ACC112 (cell line): ENCODE results near the gene LARGE1.

ENCODE experiments used
- H2AFZ ChIP-seq: fragments of 200-600 bp; sonication (generic); one replicate; pipeline ENCODE4 v1.6.0; 2017; ENCODE audit warnings: antibody characterized with exemption, low read length; ENCODE audit not compliant: unreplicated experiment
- H3K27ac ChIP-seq: fragments of 200-600 bp; sonication (generic); 2 replicates; pipeline ENCODE4 v1.5.1; 2014; ENCODE audit warnings: low read depth, mild to moderate bottlenecking, antibody characterized with exemption, low read length, moderate library complexity
- H3K27me3 ChIP-seq: fragments of 200-600 bp; sonication (generic); 2 replicates; pipeline ENCODE4 v1.6.1; 2014; ENCODE audit warnings: mild to moderate bottlenecking, antibody characterized with exemption, low read length, moderate library complexity, mixed read lengths; ENCODE audit not compliant: insufficient read depth
- H3K36me3 ChIP-seq: fragments of 200-600 bp; sonication (generic); 2 replicates; pipeline ENCODE4 v1.6.1; 2016; ENCODE audit warnings: mild to moderate bottlenecking, antibody characterized with exemption, low read length, moderate library complexity, mixed read lengths; ENCODE audit not compliant: insufficient read depth
- H3K4me1 ChIP-seq: fragments of 200-600 bp; sonication (generic); one replicate; pipeline ENCODE4 v1.6.1; 2016; ENCODE audit warnings: low read length, mixed read lengths; ENCODE audit not compliant: insufficient read depth, unreplicated experiment, control insufficient read depth
- H3K4me3 ChIP-seq: fragments of 200-600 bp; sonication (generic); 2 replicates; pipeline ENCODE4 v1.5.1; 2014; ENCODE audit warnings: mild to moderate bottlenecking, low read depth, low read length
- H3K79me2 ChIP-seq: fragments of 200-600 bp; sonication (generic); one replicate; pipeline ENCODE4 v1.6.0; 2016; ENCODE audit warnings: low read length; ENCODE audit not compliant: control insufficient read depth, unreplicated experiment, insufficient read depth

Gene LARGE1

DNA sequence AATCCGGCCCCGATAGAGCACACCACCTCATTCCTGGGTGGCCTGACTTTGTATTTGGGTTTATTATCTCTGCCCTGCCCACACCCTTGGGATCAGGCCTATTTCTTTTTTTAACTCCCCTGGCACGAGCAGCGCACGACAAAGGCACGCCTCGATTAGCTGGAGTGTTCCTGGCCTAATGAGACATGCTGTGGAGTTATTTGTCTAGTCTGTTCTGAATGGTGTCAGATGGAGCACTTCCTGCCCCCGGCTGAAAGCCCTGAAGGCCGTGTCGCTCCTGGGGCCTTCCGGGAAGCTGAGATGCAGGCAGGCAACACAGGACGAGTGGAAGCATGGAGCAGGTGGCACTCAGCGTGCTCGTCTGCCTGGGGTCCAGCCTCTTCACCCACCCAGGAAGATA is 47.1 kb downstream of the LARGE1 start:
- Histone ChIP-seq H3K79me2 (no peaks in the 10 kb centered on the region), H3K27me3 (no peaks in the 10 kb centered on the region), H2AFZ (no peak overlapping the region), H3K27ac (no peak overlapping the region), H3K4me1 (no peaks in the 10 kb centered on the region), H3K36me3 (no peaks in the 10 kb centered on the region), H3K4me3 (no peak overlapping the region)

- H3K27ac ChIP-seq: no peak overlapping the region
- no peaks in the 10 kb centered on the region for H3K27me3 ChIP-seq
- H3K4me1 ChIP-seq: no peaks in the 10 kb centered on the region
- H2AFZ ChIP-seq: no peak overlapping the region
- H3K36me3 ChIP-seq: no peaks in the 10 kb centered on the region
- H3K79me2 ChIP-seq: no peaks in the 10 kb centered on the region
- no peak overlapping the region for H3K4me3 ChIP-seq
These were observed 48.3 kb downstream of the LARGE1 start for GRCh38 chr22:33871935-33872334.

DNA sequence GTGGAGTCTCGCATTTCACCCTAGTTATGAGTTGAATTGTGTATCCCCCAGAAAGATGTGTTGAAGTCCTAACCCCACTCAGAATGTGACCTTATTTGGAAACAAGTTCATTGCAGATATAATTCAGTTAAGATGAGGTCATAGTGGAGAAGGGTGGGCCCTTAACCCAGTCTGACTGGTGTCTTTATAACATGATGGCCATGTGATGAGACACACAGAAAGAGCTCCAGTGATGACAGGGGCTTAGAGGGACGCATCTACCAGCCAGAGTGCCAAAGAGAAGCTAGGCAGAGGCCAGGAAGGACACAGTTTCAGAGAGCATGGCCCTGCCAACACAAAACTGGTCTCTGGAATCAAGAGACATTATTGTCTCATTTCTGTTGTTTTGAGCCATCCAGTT is 50.3 kb downstream of the LARGE1 start:
- no peaks in the 10 kb centered on the region for H3K36me3 ChIP-seq
- H2AFZ ChIP-seq: no peak overlapping the region
- H3K27ac ChIP-seq: no peak overlapping the region
- no peaks in the 10 kb centered on the region for H3K27me3 ChIP-seq
- H3K79me2 ChIP-seq: no peaks in the 10 kb centered on the region
- no peaks in the 10 kb centered on the region for H3K4me1 ChIP-seq
- H3K4me3 ChIP-seq: no peak overlapping the region

DNA sequence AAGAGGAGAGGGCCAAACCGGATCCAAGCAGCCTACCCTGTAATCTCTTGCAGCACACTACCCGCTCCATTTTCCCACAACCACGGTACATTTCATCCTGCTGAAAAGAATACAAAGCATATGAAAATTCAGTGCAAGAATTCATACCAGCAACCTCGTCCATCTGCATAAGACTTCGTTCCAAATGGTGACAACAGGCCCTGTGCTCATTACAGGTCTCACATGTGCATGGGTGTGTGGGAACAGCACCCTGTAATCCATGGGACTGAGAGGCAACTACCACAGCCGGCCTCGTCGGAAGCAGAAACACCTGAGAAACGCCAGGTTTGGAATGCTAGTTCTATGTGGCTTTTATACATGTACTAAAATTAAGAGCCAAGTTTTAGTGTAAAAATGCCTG is 52.3 kb downstream of the LARGE1 start:
- Histone ChIP-seq H3K4me3 (no peak overlapping the region), H3K4me1 (no peaks in the 10 kb centered on the region), H3K36me3 (no peaks in the 10 kb centered on the region), H3K27ac (no peak overlapping the region), H3K27me3 (no peaks in the 10 kb centered on the region), H3K79me2 (no peaks in the 10 kb centered on the region), H2AFZ (no peak overlapping the region)

DNA sequence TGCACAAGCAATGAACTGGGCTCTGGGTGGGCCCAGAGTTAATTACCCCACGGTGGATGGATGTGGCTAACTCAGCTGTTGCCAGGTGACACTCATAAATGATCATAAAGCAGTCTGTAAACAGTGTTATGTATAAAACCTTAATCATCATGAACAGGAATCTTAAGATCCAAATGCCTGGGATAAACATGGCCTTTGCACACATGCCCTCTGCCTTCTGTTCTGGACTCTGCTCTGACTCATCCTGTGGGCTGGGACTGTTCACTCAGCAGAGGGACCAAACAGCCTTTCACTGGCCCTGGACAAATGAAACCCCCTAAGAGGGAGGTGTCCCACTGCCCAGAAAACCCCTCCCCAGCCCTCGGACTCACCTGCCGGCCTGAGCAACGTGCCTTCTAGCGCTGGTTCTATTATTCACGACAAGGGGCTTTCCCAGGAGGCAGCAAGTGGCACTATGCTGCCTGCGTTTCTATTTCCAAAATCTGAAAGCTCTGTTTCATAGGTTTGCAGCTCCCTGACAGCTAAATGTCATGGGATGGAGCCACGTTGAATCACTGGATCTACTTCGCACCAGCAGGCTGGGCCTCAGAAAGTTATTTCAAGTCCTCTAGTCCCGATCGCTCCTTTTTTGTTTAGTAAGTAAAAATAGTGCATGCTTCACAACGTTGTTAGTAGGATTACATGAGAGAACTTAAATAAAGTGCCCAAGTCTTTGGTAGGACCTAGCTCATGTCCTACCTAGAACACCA is 53.0 kb downstream of the LARGE1 start:
- Histone ChIP-seq H3K79me2 (no peaks in the 10 kb centered on the region), H2AFZ (no peak overlapping the region), H3K27ac (no peak overlapping the region), H3K36me3 (no peaks in the 10 kb centered on the region), H3K4me1 (no peaks in the 10 kb centered on the region), H3K27me3 (no peaks in the 10 kb centered on the region), H3K4me3 (no peak overlapping the region)

DNA sequence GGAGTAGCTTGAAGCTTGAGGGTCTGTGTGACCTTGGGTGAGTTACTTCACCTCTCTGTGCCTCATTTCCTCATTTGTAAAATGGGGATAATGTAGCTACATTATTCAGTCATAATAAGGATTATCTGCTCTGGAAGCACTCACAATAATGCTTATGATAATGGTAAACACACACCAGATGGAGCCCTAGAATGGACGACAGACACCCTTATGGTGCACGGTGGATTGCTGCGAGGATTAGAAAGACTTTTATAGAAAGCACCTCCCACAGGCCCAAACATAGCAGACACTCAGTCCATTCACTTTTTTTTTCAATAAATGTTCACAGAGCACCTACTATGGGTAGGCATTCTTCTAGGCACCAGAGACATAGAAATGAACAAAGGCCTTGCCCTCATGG is 53.8 kb downstream of the LARGE1 start:
- H3K36me3 ChIP-seq: no peaks in the 10 kb centered on the region
- no peak overlapping the region for H2AFZ ChIP-seq
- H3K4me3 ChIP-seq: no peak overlapping the region
- H3K79me2 ChIP-seq: no peaks in the 10 kb centered on the region
- no peak overlapping the region for H3K27ac ChIP-seq
- no peaks in the 10 kb centered on the region for H3K4me1 ChIP-seq
- H3K27me3 ChIP-seq: no peaks in the 10 kb centered on the region

DNA sequence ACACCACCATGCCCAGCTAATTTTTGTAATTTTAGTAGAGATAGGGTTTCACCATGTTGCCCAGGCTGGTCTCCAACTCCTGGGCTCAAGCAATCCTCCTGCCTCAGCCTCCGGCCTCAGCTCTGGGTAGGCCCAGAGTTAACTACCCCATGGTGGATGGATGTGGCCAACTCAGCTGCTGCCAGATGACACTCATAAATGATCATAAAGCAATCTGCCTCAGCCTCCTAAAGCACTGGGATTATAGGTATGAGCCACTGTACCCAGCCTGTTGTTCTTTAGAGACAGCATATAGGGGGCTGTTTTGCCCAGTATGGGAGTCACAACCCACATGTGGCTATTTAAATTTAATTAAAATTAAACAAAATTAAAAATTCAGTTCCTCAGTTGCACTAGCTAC is 54.3 kb downstream of the LARGE1 start:
- Histone ChIP-seq H2AFZ (no peak overlapping the region), H3K4me3 (no peak overlapping the region), H3K27me3 (no peaks in the 10 kb centered on the region), H3K27ac (no peak overlapping the region), H3K4me1 (no peaks in the 10 kb centered on the region), H3K36me3 (no peaks in the 10 kb centered on the region), H3K79me2 (no peaks in the 10 kb centered on the region)

DNA sequence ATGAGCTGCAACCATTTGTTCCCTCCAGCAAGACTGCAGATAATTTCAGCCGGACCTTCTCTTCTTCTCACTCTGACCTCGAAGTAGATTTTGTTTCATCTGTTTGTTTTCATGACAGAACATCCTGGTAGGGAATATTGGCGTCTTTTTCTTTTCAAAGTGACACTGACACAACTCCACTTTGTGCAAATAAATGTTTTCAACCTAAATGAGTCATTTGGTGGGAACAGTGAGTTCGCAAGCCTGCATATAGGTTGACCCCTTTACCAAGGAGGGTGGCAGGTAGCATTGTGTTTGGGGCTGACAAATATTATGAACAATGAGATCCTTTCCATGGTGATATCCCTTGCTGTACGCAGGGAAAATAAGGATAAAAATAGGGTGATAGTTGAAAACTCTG is 55.0 kb downstream of the LARGE1 start:
- Histone ChIP-seq H2AFZ (no peak overlapping the region), H3K27me3 (no peaks in the 10 kb centered on the region), H3K4me1 (no peaks in the 10 kb centered on the region), H3K36me3 (no peaks in the 10 kb centered on the region), H3K27ac (no peak overlapping the region), H3K79me2 (no peaks in the 10 kb centered on the region), H3K4me3 (no peak overlapping the region)

- H2AFZ ChIP-seq: no peak overlapping the region
- no peaks in the 10 kb centered on the region for H3K36me3 ChIP-seq
- H3K4me1 ChIP-seq: no peaks in the 10 kb centered on the region
- no peak overlapping the region for H3K27ac ChIP-seq
- H3K4me3 ChIP-seq: no peak overlapping the region
- H3K79me2 ChIP-seq: no peaks in the 10 kb centered on the region
- H3K27me3 ChIP-seq: no peaks in the 10 kb centered on the region
These were observed 55.5 kb downstream of the LARGE1 start for GRCh38 chr22:33864723-33865130.

GRCh38 chr22:33861216-33861875 is 58.9 kb downstream of the LARGE1 start:
- Histone ChIP-seq H3K4me1 (no peaks in the 10 kb centered on the region), H3K27me3 (no peaks in the 10 kb centered on the region), H2AFZ (no peak overlapping the region), H3K79me2 (no peaks in the 10 kb centered on the region), H3K4me3 (no peak overlapping the region), H3K27ac (no peak overlapping the region), H3K36me3 (no peaks in the 10 kb centered on the region)

GRCh38 chr22:33860386-33860785 is 59.9 kb downstream of the LARGE1 start:
- Histone ChIP-seq H3K27me3 (no peaks in the 10 kb centered on the region), H2AFZ (no peak overlapping the region), H3K27ac (no peak overlapping the region), H3K79me2 (no peaks in the 10 kb centered on the region), H3K4me3 (no peak overlapping the region), H3K36me3 (no peaks in the 10 kb centered on the region), H3K4me1 (no peaks in the 10 kb centered on the region)
